SU-DHL-6 (cell line): ENCODE results near the gene MEIOC.
"Not testable (repeated sequence)": the region's sequence is repeated elsewhere in the genome, so short reads cannot be mapped to it uniquely, and the experiment has no call there.

ENCODE experiments used
- H2AFZ ChIP-seq: fragments of 200-600 bp; sonication (generic); 2 replicates; pipeline ENCODE4 v1.6.1; 2014; ENCODE audit warnings: low read depth, mild to moderate bottlenecking, moderate library complexity, mixed read lengths, antibody characterized with exemption, low read length; ENCODE audit not compliant: severe bottlenecking
- H3F3A ChIP-seq: fragments of 200-600 bp; shearing (Covaris generic); 2 replicates; pipeline ENCODE4 v1.6.0; 2016; ENCODE audit warnings: antibody characterized with exemption, mild to moderate bottlenecking; ENCODE audit not compliant: insufficient read depth
- H3K27ac ChIP-seq: fragments of 200-600 bp; sonication (generic); 2 replicates; pipeline ENCODE4 v1.5.1; 2016; ENCODE audit warnings: low read depth, mild to moderate bottlenecking, low read length, moderate library complexity, mixed read lengths
- H3K27me3 ChIP-seq: fragments of 200-600 bp; sonication (generic), shearing (Covaris generic); 2 replicates; pipeline ENCODE4 v1.6.0; 2014; ENCODE audit warnings: mild to moderate bottlenecking, low read length
- H3K36me3 ChIP-seq: fragments of 200-600 bp; sonication (generic); 2 replicates; pipeline ENCODE4 v1.6.1; 2014; ENCODE audit warnings: mild to moderate bottlenecking, low read length, mixed read lengths
- H3K4me2 ChIP-seq: fragments of 300-600, 200-600 bp; shearing (Covaris generic), sonication (generic); 2 replicates; pipeline ENCODE4 v1.6.0; 2014; ENCODE audit warnings: low read length, low read depth, mild to moderate bottlenecking; ENCODE audit not compliant: poor library complexity, severe bottlenecking
- H3K4me3 ChIP-seq: fragments of 200-600 bp; sonication (generic); 2 replicates; pipeline ENCODE4 v1.5.1; 2014; ENCODE audit warnings: antibody characterized with exemption, low read length, mild to moderate bottlenecking, mixed read lengths; ENCODE audit not compliant: insufficient read depth, poor library complexity, severe bottlenecking
- H3K79me2 ChIP-seq: fragments of 200-600 bp; sonication (generic); 2 replicates; pipeline ENCODE4 v1.6.1; 2014; ENCODE audit warnings: mild to moderate bottlenecking, low read length, moderate library complexity; ENCODE audit not compliant: insufficient read depth
- H3K9ac ChIP-seq: fragments of 200-600 bp; sonication (generic); 2 replicates; pipeline ENCODE4 v1.7.0; 2014; ENCODE audit warnings: mild to moderate bottlenecking, low read length
- H3K9me2 ChIP-seq: fragments of 200-600 bp; sonication (generic); replicated peaks from 2 replicates; pipeline ENCODE4 v1.6.1; 2014; ENCODE audit warnings: low read length; ENCODE audit not compliant: insufficient read depth
- H3K9me3 ChIP-seq: fragments of 200-600 bp; sonication (generic); 2 replicates; pipeline ENCODE4 v1.6.1; 2014; ENCODE audit warnings: low read length, mixed read lengths; ENCODE audit not compliant: insufficient read depth
- H4K20me1 ChIP-seq: fragments of 200-600 bp; sonication (generic); 2 replicates; pipeline ENCODE4 v1.6.1; 2014; ENCODE audit warnings: low read depth, mild to moderate bottlenecking, antibody characterized with exemption, low read length, moderate library complexity, mixed read lengths
- EZH2phosphoT487 ChIP-seq: fragments of 200-600 bp; sonication (generic), shearing (Covaris generic); conservative IDR thresholded peaks from 2 replicates; pipeline ENCODE4 v1.6.1; 2018; ENCODE audit warnings: mild to moderate bottlenecking, antibody characterized with exemption, low read length, moderate library complexity, mixed read lengths
- TF ChIP-seq, protein P1 (sequence below): fragments of 200-600 bp; sonication (generic); IDR thresholded peaks from one replicate; pipeline ENCODE4 v1.5.1; 2017; ENCODE audit warnings: antibody characterized with exemption, mild to moderate bottlenecking, low read length, moderate library complexity; ENCODE audit not compliant: insufficient read depth, poor library complexity, severe bottlenecking

MEIOC gene

DNA sequence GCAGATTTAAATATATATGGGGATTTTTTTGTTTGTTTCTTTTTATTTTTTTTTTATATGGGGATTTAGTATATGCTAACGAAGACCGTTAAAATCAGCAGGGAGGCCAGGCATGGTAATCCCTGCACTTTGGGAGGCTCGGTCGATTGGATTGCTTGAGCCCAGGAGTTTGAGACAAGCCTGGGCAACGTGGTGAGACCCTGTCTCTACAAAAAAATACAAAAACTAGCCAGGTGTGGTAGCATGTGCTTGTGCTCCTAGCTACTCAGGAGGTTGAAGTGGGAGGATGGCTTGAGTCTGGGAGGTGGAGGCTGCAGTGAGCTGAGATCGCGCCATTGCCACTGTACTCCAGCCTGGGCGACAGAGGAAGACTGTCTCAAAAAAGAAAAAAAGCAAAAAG lies 22.3 kb upstream of the MEIOC start:
- H3K4me2 ChIP-seq: no peak overlapping the region
- H3F3A ChIP-seq: no peaks in the 10 kb centered on the region
- H3K4me3 ChIP-seq: no peak overlapping the region
- H3K27me3 ChIP-seq: no peaks in the 10 kb centered on the region
- no peak overlapping the region for H2AFZ ChIP-seq
- H3K27ac ChIP-seq: no peak overlapping the region
- no peaks in the 10 kb centered on the region for H3K9me2 ChIP-seq
- no peaks in the 10 kb centered on the region for H3K36me3 ChIP-seq
- H3K9ac ChIP-seq: no peak overlapping the region
- TF ChIP-seq, protein P1, sequence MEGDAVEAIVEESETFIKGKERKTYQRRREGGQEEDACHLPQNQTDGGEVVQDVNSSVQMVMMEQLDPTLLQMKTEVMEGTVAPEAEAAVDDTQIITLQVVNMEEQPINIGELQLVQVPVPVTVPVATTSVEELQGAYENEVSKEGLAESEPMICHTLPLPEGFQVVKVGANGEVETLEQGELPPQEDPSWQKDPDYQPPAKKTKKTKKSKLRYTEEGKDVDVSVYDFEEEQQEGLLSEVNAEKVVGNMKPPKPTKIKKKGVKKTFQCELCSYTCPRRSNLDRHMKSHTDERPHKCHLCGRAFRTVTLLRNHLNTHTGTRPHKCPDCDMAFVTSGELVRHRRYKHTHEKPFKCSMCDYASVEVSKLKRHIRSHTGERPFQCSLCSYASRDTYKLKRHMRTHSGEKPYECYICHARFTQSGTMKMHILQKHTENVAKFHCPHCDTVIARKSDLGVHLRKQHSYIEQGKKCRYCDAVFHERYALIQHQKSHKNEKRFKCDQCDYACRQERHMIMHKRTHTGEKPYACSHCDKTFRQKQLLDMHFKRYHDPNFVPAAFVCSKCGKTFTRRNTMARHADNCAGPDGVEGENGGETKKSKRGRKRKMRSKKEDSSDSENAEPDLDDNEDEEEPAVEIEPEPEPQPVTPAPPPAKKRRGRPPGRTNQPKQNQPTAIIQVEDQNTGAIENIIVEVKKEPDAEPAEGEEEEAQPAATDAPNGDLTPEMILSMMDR: no peak
- TF ChIP-seq EZH2phosphoT487: no peak
- no peaks in the 10 kb centered on the region for H4K20me1 ChIP-seq
- H3K9me3 ChIP-seq: no peaks in the 10 kb centered on the region
- H3K79me2 ChIP-seq: no peaks in the 10 kb centered on the region

DNA sequence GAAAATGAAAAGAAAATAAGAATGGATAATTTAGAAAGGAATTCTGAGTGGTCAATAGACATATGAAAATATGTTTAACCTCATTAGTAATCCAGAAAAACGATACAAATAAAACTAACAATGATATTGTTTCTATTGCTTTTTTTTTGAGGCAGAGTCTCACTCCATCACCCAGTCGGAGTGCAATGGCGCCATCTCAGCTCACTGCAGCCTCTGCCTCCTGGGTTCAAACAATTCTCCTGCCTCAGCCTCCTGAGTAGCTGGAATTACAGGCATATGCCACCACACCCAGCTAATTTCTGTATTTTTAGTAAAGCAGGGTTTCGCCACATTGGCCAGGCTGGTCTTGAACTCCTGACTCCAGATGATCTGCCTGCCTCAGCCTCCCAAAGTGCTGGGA lies 21.9 kb upstream of the MEIOC start:
- H3K9me3 ChIP-seq, H3K27me3 ChIP-seq, H3K36me3 ChIP-seq, H3K4me3 ChIP-seq, H3K9ac ChIP-seq, H4K20me1 ChIP-seq, H3K79me2 ChIP-seq, H3F3A ChIP-seq, H3K4me2 ChIP-seq, H3K27ac ChIP-seq, H3K9me2 ChIP-seq, H2AFZ ChIP-seq: not testable (repeated sequence)

DNA sequence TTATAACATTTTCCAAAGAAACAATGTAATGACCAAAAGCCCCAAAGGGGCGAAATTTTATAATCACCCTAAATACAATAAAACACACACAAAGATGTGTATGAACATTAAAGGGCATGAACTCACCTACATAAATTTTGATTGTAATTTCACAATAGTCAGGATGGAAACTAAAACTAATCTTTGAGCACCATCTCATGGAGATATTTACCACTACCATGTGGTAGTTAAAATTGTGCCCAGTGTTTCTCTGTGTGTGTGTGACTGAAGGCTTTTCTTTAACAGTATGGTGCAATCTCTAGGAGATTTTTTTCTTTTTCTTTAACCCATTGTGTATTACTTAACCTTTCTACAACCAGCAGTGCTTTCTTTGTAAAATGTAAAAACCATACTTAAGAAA lies 19.7 kb upstream of the MEIOC start:
- Histone ChIP-seq H2AFZ (no peak overlapping the region), H4K20me1 (no peaks in the 10 kb centered on the region), H3K27ac (no peak overlapping the region), H3K4me2 (no peak overlapping the region), H3K36me3 (no peaks in the 10 kb centered on the region), H3K4me3 (no peak overlapping the region), H3K27me3 (no peaks in the 10 kb centered on the region), H3K9me2 (no peaks in the 10 kb centered on the region), H3K9me3 (no peaks in the 10 kb centered on the region), H3K79me2 (no peaks in the 10 kb centered on the region), H3K9ac (no peak overlapping the region), H3F3A (no peaks in the 10 kb centered on the region)
- no peak for TF ChIP-seq EZH2phosphoT487
- TF ChIP-seq, protein P1: no peak

- no peaks in the 10 kb centered on the region for H3K9me2 ChIP-seq
- no peak overlapping the region for H3K4me2 ChIP-seq
- H3K4me3 ChIP-seq: no peak overlapping the region
- no peaks in the 10 kb centered on the region for H3K36me3 ChIP-seq
- TF ChIP-seq EZH2phosphoT487: no peak
- TF ChIP-seq, protein P1: no peak
- H3F3A ChIP-seq: no peaks in the 10 kb centered on the region
- H3K27ac ChIP-seq: no peak overlapping the region
- H3K9ac ChIP-seq: no peak overlapping the region
- H3K27me3 ChIP-seq: no peaks in the 10 kb centered on the region
- no peak overlapping the region for H2AFZ ChIP-seq
- H4K20me1 ChIP-seq: no peaks in the 10 kb centered on the region
- no peaks in the 10 kb centered on the region for H3K9me3 ChIP-seq
- H3K79me2 ChIP-seq: no peaks in the 10 kb centered on the region
Observed at GRCh38 chr17:44637066-44637465, 19.2 kb upstream of the MEIOC start.
